BLaER1 (cell line): ENCODE data around the gene MRPL45.
"Not testable (repeated sequence)": the region's sequence is repeated elsewhere in the genome, so short reads cannot be mapped to it uniquely, and the experiment has no call there.

Experiments
- H3K27ac ChIP-seq: shearing (Covaris generic); formaldehyde crosslinking; 2 replicates; pipeline ENCODE4 v1.8.1; 2022
- H3K27me3 ChIP-seq: shearing (Covaris generic); formaldehyde crosslinking; 2 replicates; pipeline ENCODE4 v1.8.1; 2022
- H3K36me3 ChIP-seq: shearing (Covaris generic); formaldehyde crosslinking; 2 replicates; pipeline ENCODE4 v1.8.1; 2022
- H3K4me1 ChIP-seq: shearing (Covaris generic); formaldehyde crosslinking; 2 replicates; pipeline ENCODE4 v1.8.1; 2022
- H3K4me2 ChIP-seq: shearing (Covaris generic); formaldehyde crosslinking; 2 replicates; pipeline ENCODE4 v1.8.1; 2022
- H3K4me3 ChIP-seq: shearing (Covaris generic); formaldehyde crosslinking; 2 replicates; pipeline ENCODE4 v1.8.1; 2022
- H3K9ac ChIP-seq: shearing (Covaris generic); formaldehyde crosslinking; 2 replicates; pipeline ENCODE4 v1.8.1; 2022
- H3K9me3 ChIP-seq: shearing (Covaris generic); formaldehyde crosslinking; 2 replicates; pipeline ENCODE4 v1.8.1; 2022
- H4K20me1 ChIP-seq: shearing (Covaris generic); formaldehyde crosslinking; 2 replicates; pipeline ENCODE4 v1.8.1; 2022

MRPL45 gene

DNA sequence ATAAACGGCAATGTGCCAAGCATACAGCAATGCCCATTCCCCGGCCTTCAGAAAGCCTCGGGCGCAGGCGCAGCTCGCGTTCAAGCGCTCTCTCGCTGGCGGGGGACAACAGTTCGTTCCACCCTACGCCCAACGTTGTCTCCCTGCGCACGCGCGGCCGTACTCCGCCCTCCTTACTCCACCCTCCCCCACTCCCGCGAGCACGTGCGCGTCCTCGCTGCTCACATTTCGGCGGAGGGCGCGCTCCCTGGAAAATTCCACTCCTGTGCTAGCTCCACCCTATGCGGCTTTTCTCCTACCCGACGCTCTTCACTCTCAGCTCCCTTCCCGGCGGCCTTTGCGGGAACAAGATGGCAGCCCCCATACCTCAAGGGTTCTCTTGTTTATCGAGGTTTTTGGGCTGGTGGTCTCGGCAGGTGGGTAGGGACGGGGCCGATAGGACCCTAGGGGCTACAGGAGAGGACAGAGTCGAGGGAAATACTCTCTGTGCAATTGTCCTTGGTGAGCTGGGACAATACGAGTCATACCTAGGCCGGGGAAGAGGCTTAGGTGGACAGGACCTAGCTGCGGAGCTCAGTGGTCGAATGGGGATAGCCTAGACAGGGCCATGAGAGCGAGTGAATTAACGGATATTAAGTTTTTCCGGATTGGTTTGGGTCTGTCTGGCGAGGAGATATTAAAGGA lies at the start of gene MRPL45:
MRPL45 (plus strand) TSS at position 335 of the 684 bp plus-strand sequence; CDS start at position 351, 16 bp downstream.
- H3K4me1 ChIP-seq = 0 out of 2 replicates have a peak, but pooled peaks cover 12% of the 10 kb centered on the region
- peak within 1 kb of the TSS; percentile 71 for H3K4me2 ChIP-seq
- H3K4me3 ChIP-seq = peak within 1 kb of the TSS; percentile 68
- H4K20me1 ChIP-seq, H3K9me3 ChIP-seq, H3K27me3 ChIP-seq: not testable (repeated sequence)
- H3K36me3 ChIP-seq = peaks cover 17% of the 10 kb centered on the region
- peak within 1 kb of the TSS; percentile 71; the same call in 1 of the 2 replicates for H3K9ac ChIP-seq
- H3K27ac ChIP-seq = peak within 1 kb of the TSS; percentile 70

DNA sequence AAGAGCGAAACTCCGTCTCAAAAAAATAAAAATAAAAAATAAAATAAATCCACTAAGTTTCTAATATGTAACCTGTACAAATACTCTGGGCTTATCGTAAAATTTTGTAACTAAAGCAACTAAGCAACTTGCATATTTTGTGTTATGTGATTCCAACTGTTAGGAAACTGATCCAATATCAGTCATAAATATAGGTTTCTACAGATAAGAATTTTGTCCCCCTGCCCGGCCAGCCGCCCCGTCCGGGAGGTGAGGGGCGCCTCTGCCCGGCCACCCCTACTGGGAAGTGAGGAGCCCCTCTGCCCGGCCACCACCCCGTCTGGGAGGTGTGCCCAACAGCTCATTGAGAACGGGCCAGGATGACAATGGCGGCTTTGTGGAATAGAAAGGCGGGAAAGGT lies 43.8 kb upstream of the MRPL45 start:
- not testable (repeated sequence) for H3K9ac ChIP-seq, H3K4me2 ChIP-seq, H3K9me3 ChIP-seq, H3K36me3 ChIP-seq, H3K27me3 ChIP-seq, H3K4me3 ChIP-seq, H3K4me1 ChIP-seq, H3K27ac ChIP-seq
- H4K20me1 ChIP-seq = peaks cover 43% of the 10 kb centered on the region

DNA sequence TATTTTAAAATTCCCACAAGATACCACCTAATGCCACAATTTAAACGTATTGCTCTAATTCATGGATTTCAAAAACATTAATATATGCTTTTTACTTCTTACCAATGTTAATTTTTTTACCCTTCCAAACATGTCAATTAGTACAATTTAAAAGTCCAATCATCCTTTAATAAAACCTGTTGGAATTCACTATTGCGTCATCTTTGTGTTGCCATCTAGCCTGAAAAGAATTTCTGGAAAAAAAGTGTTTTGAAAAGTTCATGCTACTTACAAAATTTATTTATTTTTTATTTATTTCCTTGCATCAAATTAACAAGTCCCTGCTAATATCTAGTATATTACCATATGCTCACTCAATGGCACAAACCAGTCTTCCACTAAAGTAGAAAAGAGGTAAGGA lies 42.6 kb upstream of the MRPL45 start:
- H3K9ac ChIP-seq, H3K4me3 ChIP-seq: not testable (repeated sequence)

GRCh38 chr17:38257013-38257621 lies 39.9 kb upstream of the MRPL45 start:
- H3K9ac ChIP-seq, H3K4me1 ChIP-seq, H3K36me3 ChIP-seq, H3K27ac ChIP-seq, H3K9me3 ChIP-seq, H3K27me3 ChIP-seq: not testable (repeated sequence)
- Histone ChIP-seq H3K4me2 (peak overlapping the region; percentile 60), H4K20me1 (peaks cover 23% of the 10 kb centered on the region), H3K4me3 (peak overlapping the region; percentile 73)

More for the DNA sequence above, 42.6 kb upstream of the MRPL45 start:
- not testable (repeated sequence) for H3K27ac ChIP-seq, H3K27me3 ChIP-seq, H3K9me3 ChIP-seq, H3K4me2 ChIP-seq, H3K36me3 ChIP-seq, H3K4me1 ChIP-seq
- peaks cover 43% of the 10 kb centered on the region for H4K20me1 ChIP-seq

GRCh38 chr17:38265974-38266506 lies 30.9 kb upstream of the MRPL45 start:
- not testable (repeated sequence) for H3K4me1 ChIP-seq, H3K27ac ChIP-seq, H3K4me3 ChIP-seq, H3K27me3 ChIP-seq, H3K4me2 ChIP-seq, H3K9ac ChIP-seq, H3K9me3 ChIP-seq, H4K20me1 ChIP-seq, H3K36me3 ChIP-seq

GRCh38 chr17:38266571-38266970 lies 30.4 kb upstream of the MRPL45 start:
- H3K9me3 ChIP-seq, H4K20me1 ChIP-seq, H3K4me3 ChIP-seq, H3K27me3 ChIP-seq, H3K4me2 ChIP-seq, H3K27ac ChIP-seq, H3K4me1 ChIP-seq, H3K9ac ChIP-seq, H3K36me3 ChIP-seq: not testable (repeated sequence)

DNA sequence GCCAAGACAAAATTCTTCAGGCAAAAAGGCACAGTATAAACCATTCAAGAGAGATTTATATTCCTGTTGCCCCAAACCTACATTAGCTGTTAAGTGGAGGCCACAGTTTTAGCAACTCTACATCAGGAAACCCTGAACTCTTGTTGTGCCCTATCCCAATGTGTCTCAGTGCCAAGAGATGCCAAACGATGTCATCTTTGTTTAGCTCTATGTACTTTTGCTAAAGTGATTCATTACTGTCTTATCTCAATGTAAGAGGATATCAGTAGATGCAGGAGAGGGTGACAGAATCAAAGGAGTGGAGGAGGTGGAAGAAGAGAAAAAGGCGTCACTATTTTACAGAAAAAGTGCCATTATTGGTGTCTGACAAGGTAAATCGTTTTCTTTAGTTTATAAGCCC lies 28.8 kb upstream of the MRPL45 start:
- H3K27me3 ChIP-seq, H3K9ac ChIP-seq, H3K4me3 ChIP-seq, H3K36me3 ChIP-seq, H4K20me1 ChIP-seq, H3K4me1 ChIP-seq, H3K27ac ChIP-seq, H3K4me2 ChIP-seq, H3K9me3 ChIP-seq: not testable (repeated sequence)

GRCh38 chr17:38269045-38269444 lies 27.9 kb upstream of the MRPL45 start:
- H3K36me3 ChIP-seq, H3K4me1 ChIP-seq, H3K9ac ChIP-seq, H3K27ac ChIP-seq, H3K9me3 ChIP-seq, H3K4me2 ChIP-seq, H4K20me1 ChIP-seq, H3K4me3 ChIP-seq, H3K27me3 ChIP-seq: not testable (repeated sequence)

GRCh38 chr17:38269552-38269951 lies 27.4 kb upstream of the MRPL45 start:
- not testable (repeated sequence) for H4K20me1 ChIP-seq, H3K4me1 ChIP-seq, H3K27me3 ChIP-seq, H3K4me3 ChIP-seq, H3K4me2 ChIP-seq, H3K36me3 ChIP-seq, H3K27ac ChIP-seq, H3K9me3 ChIP-seq, H3K9ac ChIP-seq

GRCh38 chr17:38285994-38286393 lies 11.0 kb upstream of the MRPL45 start:
- H3K36me3 ChIP-seq, H3K27ac ChIP-seq, H3K9me3 ChIP-seq, H4K20me1 ChIP-seq, H3K27me3 ChIP-seq, H3K9ac ChIP-seq, H3K4me3 ChIP-seq: not testable (repeated sequence)
- Histone ChIP-seq H3K4me1 (peaks cover 16% of the 10 kb centered on the region), H3K4me2 (peak overlapping the region; percentile 87)

GRCh38 chr17:38286501-38287091 lies 10.4 kb upstream of the MRPL45 start:
- H3K4me3 ChIP-seq = 0 out of 2 replicates have a peak overlapping the region, but pooled peaks have one; percentile 38
- peak overlapping the region; percentile 87 for H3K4me2 ChIP-seq
- peak overlapping the region; percentile 65 for H3K27ac ChIP-seq
- not testable (repeated sequence) for H4K20me1 ChIP-seq, H3K36me3 ChIP-seq, H3K9me3 ChIP-seq, H3K27me3 ChIP-seq
- H3K4me1 ChIP-seq = peaks cover 16% of the 10 kb centered on the region
- peak overlapping the region; percentile 48; the same call in 1 of the 2 replicates for H3K9ac ChIP-seq

DNA sequence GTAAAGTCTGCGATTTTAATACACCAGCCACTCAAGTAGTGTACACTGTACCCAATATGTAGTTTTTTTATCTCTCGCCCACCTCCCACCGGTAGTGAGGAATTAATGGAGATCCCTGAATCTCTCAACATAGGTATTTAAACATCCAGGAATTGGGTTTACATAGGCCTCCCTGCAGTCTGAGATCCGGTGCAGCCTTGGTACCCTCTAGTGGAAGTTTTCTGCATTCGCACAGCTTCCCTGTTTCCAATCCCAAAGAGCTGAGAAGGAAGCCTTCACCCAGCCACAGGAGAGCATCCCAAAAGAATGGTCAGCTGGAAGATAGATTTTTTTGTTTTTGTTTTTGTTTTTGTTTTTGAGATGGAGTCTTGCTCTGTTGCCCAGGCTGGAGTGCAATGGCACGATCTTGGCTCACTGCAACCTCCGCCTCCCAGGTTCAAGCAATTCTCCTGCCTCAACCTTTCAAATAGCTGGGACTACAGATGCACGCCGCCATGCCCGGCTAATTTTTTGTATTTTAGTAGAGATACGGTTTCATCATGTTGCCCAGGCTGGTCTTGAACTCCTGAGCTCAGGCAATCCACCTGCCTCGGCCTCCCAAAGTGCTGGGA lies 8.6 kb upstream of the MRPL45 start:
- not testable (repeated sequence) for H3K9ac ChIP-seq, H3K4me2 ChIP-seq, H3K36me3 ChIP-seq, H3K4me3 ChIP-seq, H3K27me3 ChIP-seq, H3K9me3 ChIP-seq, H4K20me1 ChIP-seq, H3K27ac ChIP-seq
- peaks cover 16% of the 10 kb centered on the region for H3K4me1 ChIP-seq

GRCh38 chr17:38289760-38290159 lies 7.2 kb upstream of the MRPL45 start:
- not testable (repeated sequence) for H4K20me1 ChIP-seq, H3K36me3 ChIP-seq, H3K9me3 ChIP-seq, H3K4me3 ChIP-seq, H3K27ac ChIP-seq, H3K27me3 ChIP-seq, H3K9ac ChIP-seq, H3K4me2 ChIP-seq
- peaks cover 16% of the 10 kb centered on the region for H3K4me1 ChIP-seq
